Stimulated activated CD4-positive, alpha-beta T cell treated with anti-CD3 and anti-CD28 coated beads, Interleukin-15, amount 100 ng/mL, for 24 hours (primary cell): ENCODE results near the gene ULK4.
"Not testable (repeated sequence)": the region's sequence is repeated elsewhere in the genome, so short reads cannot be mapped to it uniquely, and the experiment has no call there.

Experiments used
- DNase-seq: peaks from one replicate; pipeline ENCODE4 v3.0.0-alpha.2; 2020

Gene ULK4

GRCh38 chr3:41860489-41860888, 101.4 kb downstream of the ULK4 start:
- not testable (repeated sequence) for DNase-seq

GRCh38 chr3:41854956-41855355, 106.9 kb downstream of the ULK4 start:
- no peak for DNase-seq

- DNase-seq, result no peak
Measured at GRCh38 chr3:41853540-41854196, 108.2 kb downstream of the ULK4 start.

DNA sequence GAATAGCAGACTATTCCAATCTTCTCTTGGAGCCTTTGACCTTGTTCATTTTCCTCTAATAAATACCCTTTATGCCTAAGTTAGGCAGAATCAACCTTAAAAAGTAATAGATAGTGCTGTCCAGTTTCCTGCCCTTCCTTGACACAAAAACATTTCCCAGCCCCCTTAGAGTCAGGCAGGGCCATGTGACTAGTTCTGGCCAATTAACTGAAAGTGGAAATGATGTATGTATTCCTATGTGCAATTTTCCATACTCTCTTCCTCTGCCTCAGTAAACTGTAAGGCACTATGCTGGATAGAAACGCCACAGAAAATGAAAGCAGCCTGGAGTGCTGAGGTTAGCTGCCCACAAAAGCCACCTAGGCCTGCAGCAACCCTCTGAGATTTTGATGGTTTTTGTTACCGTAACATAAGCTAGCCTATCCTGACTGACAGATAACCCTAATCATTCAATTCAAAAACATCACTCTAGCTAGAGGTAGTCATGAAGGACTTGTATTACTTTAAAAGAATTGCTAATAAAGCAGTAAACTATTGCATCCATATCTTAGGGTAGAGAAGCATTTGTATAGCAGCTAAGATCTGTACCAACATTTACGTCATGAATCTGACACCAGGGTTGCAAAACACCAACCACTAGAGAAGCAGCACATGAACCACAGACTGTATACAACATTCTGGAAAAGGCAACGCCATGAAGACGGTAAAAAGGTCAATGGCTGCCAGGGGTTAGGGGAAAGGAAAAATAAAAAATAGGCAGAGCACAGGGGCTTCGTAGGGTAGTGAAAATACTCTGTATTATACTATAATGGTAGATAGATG, 112.9 kb downstream of the ULK4 start:
- DNase-seq, result peak; percentile 33

DNA sequence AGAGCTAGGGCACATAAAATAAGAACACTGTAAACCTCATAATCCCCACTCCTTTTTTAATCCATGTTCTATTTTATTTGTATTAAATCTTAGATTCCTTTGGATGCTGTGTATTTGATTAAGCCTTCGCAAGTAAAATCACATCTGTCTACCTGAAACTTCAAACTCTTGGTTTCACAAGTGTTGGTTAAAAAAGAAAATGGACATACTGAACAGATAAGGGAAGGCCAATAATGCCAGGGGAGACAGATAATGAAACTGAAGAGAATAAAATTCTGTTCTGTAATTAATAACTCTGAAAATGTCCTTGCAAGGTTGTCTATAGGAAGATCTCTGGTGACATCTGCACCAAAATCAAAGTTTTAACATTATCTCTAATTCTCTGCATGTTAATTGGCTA, 114.2 kb downstream of the ULK4 start:
- no peak for DNase-seq

GRCh38 chr3:41846850-41847249, 115.1 kb downstream of the ULK4 start:
- DNase-seq, result peak; percentile 31

DNA sequence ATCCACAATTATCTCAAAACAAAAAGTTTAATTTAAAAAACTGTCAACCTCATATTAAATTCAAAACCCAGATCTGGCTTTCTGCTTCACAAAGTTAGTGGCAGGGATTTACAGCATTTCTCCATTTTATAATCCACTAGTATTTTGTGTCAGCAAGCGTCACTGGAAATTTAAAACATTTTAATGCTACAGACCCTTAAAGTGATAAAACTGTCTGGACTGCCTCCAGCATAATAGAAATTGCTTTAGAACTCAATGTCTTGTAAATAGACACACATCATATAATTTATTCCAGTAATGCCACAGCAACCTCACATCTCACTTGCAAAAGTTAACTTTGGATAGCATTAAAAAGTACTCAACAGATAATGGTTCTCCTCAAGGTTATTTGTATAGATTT, 116.1 kb downstream of the ULK4 start:
- DNase-seq, result no peak

DNA sequence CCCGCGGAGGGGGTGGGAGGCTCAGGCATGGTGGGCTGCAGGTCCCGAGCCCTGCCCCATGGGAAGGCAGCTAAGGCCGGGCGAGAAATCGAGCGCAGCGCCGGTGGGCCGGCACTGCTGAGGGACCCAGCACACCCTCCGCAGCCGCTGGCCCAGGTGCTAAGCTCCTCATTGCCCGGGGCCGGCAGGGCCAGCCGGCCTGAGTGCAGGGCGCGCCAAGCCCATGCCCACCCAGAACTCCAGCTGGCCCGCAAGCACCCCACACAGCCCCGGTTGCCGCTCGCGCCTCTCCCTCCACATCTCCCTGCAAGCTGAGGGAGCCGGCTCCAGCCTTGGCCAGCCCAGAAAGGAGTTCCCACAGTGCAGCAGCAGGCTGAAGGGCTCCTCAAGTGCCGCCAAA, 117.6 kb downstream of the ULK4 start:
- not testable (repeated sequence) for DNase-seq

- DNase-seq, result not testable (repeated sequence)
Measured at GRCh38 chr3:41840936-41841668, 120.8 kb downstream of the ULK4 start.

DNA sequence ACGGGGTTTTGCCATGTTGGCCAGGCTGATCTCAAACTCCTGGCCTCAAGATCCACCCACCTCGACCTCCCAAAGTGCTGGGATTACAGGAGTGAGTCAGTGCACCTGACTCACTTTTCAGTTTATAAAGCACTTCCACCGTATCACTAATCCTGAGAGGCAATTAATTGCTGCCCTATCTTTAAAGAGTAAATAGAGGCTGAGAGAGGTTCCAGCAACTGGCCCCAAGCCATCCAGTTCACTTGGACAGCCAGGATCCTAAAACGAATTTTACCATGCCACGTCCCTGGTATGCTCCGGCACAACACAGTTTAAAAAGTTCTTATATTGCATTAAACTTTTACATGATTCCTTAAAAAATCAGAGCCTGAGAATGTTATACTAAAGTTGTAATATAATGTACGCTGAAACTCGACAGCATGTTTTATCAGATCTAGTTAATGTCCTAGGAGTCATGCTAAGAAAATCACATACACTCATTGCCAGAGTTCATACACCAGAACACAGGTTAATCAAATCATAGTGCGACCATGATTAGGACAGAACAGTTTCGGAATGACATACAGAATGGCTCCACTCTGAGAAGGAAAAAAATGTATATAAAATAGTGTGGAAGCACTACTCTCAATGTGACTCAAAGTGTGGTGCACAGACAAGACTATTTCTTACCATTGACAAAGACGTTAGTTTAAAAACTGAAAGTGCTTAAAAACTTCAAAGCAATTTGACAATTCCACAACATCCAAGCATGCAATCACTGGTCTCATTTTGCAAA, 125.4 kb downstream of the ULK4 start:
- DNase-seq, result peak; percentile 16

- no peak for DNase-seq
Measured at GRCh38 chr3:41833628-41834027, 128.3 kb downstream of the ULK4 start.

DNA sequence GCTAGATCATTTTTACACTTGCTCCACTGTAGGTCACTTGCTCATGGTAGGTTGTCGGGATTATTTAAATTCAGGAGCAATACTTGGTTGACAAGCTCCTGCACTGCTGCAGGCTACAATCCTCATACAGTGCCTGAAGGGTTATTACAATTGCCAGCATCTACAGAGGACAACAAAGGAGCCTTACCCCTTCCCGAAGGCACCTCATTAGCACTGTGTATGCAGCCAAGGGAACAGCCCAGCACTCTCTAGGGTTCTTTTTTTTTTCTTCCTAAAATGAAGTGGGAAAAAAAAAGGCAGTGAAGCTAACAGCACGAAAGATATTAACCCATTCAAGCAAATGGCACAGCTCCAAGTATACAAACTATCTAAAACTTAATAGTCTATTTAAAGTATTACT, 142.7 kb downstream of the ULK4 start:
- no peak for DNase-seq

- no peak for DNase-seq
Measured at GRCh38 chr3:41808618-41809017, 153.3 kb downstream of the ULK4 start.

GRCh38 chr3:41808152-41808551, 153.8 kb downstream of the ULK4 start:
- no peak for DNase-seq

GRCh38 chr3:41794748-41795589, 166.9 kb downstream of the ULK4 start:
- no peak for DNase-seq

- no peak for DNase-seq
Measured at GRCh38 chr3:41792806-41793205, 169.1 kb downstream of the ULK4 start.

GRCh38 chr3:41769106-41769505, 192.8 kb downstream of the ULK4 start:
- DNase-seq, result no peak

DNA sequence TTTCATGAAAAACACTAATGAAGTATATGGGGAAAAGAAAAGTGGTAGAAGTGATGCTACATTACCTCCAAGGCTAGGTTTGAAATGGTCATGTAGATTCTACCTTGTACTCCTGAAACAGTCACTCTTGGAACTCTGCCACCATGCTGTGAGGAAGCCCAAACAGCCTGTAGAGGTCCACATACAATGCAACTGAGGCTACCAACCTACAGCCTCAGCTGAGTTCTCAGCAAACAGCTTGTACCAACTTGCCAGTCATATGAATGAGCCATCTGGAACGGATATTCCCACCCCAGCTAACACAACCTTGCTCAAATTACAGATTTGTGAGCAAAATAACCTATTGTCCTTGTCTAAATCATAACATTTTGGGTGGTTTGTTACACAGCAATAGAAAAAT, 193.5 kb downstream of the ULK4 start:
- DNase-seq, result no peak

- not testable (repeated sequence) for DNase-seq
Measured at GRCh38 chr3:41762867-41763266, 199.0 kb downstream of the ULK4 start.

DNA sequence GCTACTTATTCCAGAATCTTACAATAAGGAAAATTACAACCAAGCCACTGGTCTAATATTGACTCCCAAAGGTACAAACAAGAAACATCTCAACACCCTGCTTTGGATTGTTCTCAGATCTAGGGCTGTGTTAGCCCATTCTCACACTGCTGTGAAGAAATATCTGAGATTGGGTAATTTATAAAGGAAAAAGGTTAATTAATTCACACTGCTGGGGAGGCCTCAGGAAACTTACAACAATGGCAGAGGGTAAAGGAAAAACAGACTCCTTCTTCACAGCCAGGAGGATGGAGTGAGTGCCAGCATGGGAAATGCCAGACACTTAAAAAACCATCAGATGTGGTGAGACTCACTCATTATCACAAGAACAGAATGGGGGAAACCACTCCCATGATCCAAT, 208.3 kb downstream of the ULK4 start:
- no peak for DNase-seq

GRCh38 chr3:41751597-41751996, 210.3 kb downstream of the ULK4 start:
- DNase-seq, result no peak

- no peak for DNase-seq
Measured at GRCh38 chr3:41749988-41750387, 211.9 kb downstream of the ULK4 start.
